GM12878 (cell line): ENCODE data around the gene ELL2.

Experiments
- CEBPB ChIP-seq, 2 experiments: fragments of 150-350 bp in 1 of 2; IDR thresholded peaks; 2 replicates each; pipeline ENCODE4 v1.6.1; 2012 to 2014; ENCODE audit warnings: low read depth in 2 of 2, low read length in 2 of 2, borderline replicate concordance in 1 of 2, inconsistent platforms in 1 of 2
- CTCF ChIP-seq, 3 experiments: IDR thresholded peaks in 2 of 3; conservative IDR thresholded peaks in 1 of 3; 2 replicates each; pipeline ENCODE4 v1.5.1; 2011; ENCODE audit warnings: low read depth in 3 of 3, low read length in 3 of 3, mild to moderate bottlenecking in 3 of 3, control low read depth in 2 of 3, moderate library complexity in 2 of 3, inconsistent platforms in 1 of 3, mixed read lengths in 1 of 3; ENCODE audit not compliant: control insufficient read depth in 2 of 3, insufficient read depth in 1 of 3; ENCODE audit errors: extremely low read depth in 1 of 3
- FOXM1 ChIP-seq: IDR thresholded peaks from 2 replicates; pipeline ENCODE4 v1.6.1; 2012; ENCODE audit warnings: low read depth, mild to moderate bottlenecking, inconsistent platforms, low read length, moderate library complexity
- JUNB ChIP-seq: IDR thresholded peaks from 2 replicates; pipeline ENCODE4 v1.6.1; 2016; ENCODE audit warnings: antibody characterized with exemption, mild to moderate bottlenecking
- POLR2A ChIP-seq: IDR thresholded peaks from 2 replicates; pipeline ENCODE4 v1.6.1; 2011; ENCODE audit warnings: low read depth, mild to moderate bottlenecking, low read length
- POLR2AphosphoS5 ChIP-seq: IDR thresholded peaks from 2 replicates; pipeline ENCODE4 v1.6.1; 2011; ENCODE audit warnings: mild to moderate bottlenecking, low read length, inconsistent platforms
- RAD21 ChIP-seq: IDR thresholded peaks from 2 replicates; pipeline ENCODE4 v1.6.1; 2011; ENCODE audit warnings: mild to moderate bottlenecking, low read depth, low read length, moderate library complexity; ENCODE audit not compliant: insufficient read depth
- SRF ChIP-seq, 2 experiments: IDR thresholded peaks; 2 replicates each; pipeline ENCODE4 v1.6.1; 2011; ENCODE audit warnings: low read depth in 2 of 2, low read length in 2 of 2, mild to moderate bottlenecking in 1 of 2, moderate library complexity in 1 of 2

GRCh38 chr5:95942968-95943367 is 18.7 kb downstream of the ELL2 start:
- TF ChIP-seq CEBPB (IDR thresholded peaks at IDR 0.05; ENCODE audit: borderline replicate concordance in 1 of 2, low read depth in 2 of 2, low read length in 2 of 2) (no peak), CTCF (IDR thresholded peaks at IDR 0.05 in 2 of 3, conservative IDR thresholded peaks at IDR 0.05 in 1 of 3; ENCODE audit: control insufficient read depth in 2 of 3, extremely low read depth in 1 of 3, insufficient read depth in 1 of 3, low read depth in 3 of 3, low read length in 3 of 3) (no peak), FOXM1 (no peak), POLR2A (no peak), JUNB (no peak), SRF (IDR thresholded peaks at IDR 0.05; ENCODE audit: low read depth in 2 of 2, low read length in 2 of 2) (no peak), RAD21 (no peak), POLR2AphosphoS5 (no peak)
